ENCODE data around the gene FCER1A. TPM values are rescaled to one million over a fixed set of nuclear protein-coding genes. Genes with fewer than 3 reads are reported as not detected.

FCER1A gene
- total RNA-seq, 4 donors from 2014 or later: 4.7 to 21.4 (median 11.9) TPM; not detected in 1

- H3K4me1 ChIP-seq: no peaks in the 10 kb centered on the region
- no peak overlapping the region for H3K4me3 ChIP-seq
- no peaks in the 10 kb centered on the region for H3K27me3 ChIP-seq
- H3K27ac ChIP-seq: no peak overlapping the region
- no peaks in the 10 kb centered on the region for H3K9me3 ChIP-seq
- 67 to 79% methylated on average over 9 of the region's 9 CpGs for WGBS, 2 donors
- H3K36me3 ChIP-seq: no peaks in the 10 kb centered on the region
- TF ChIP-seq CTCF (IDR thresholded peaks at IDR 0.05): no peak
- no peak for TF ChIP-seq POLR2A (IDR thresholded peaks at IDR 0.05)
- intact Hi-C loops (cut with DNase I): no loop called here
- DNase-seq: no peak
Observed at GRCh38 chr1:159296706-159297375, 5.3 kb upstream of the FCER1A start.

DNA sequence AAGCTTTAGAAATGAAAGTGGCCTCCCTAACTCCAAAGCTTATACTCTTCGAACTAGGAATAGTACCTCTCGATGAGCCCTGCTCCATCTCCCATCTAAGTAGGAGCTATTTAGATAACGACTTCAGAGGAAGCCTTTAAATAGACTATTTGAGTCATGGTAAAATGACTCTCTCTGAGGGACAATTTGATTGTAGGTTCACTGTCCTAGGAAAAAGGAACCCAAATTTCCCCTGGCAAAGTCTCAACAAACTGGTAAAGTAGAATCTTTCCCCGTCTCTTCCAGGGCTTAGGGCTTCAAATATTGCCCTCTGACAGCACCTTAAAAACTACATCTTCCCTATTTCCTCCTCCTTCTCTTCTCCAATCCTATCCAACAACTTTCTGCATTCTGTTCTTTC lies 2.0 kb upstream of the FCER1A start:
- Histone ChIP-seq H3K27ac (no peak overlapping the region), H3K4me3 (no peak overlapping the region), H3K9me3 (no peaks in the 10 kb centered on the region), H3K36me3 (no peaks in the 10 kb centered on the region), H3K4me1 (no peaks in the 10 kb centered on the region), H3K27me3 (no peaks in the 10 kb centered on the region)
- DNase-seq: no peak
- intact Hi-C loops (cut with DNase I): no loop called here
- 62 to 68% methylated on average over 4 of the region's 4 CpGs for WGBS, 2 donors
- no peak for TF ChIP-seq POLR2A (IDR thresholded peaks at IDR 0.05)
- TF ChIP-seq CTCF (IDR thresholded peaks at IDR 0.05): no peak

DNA sequence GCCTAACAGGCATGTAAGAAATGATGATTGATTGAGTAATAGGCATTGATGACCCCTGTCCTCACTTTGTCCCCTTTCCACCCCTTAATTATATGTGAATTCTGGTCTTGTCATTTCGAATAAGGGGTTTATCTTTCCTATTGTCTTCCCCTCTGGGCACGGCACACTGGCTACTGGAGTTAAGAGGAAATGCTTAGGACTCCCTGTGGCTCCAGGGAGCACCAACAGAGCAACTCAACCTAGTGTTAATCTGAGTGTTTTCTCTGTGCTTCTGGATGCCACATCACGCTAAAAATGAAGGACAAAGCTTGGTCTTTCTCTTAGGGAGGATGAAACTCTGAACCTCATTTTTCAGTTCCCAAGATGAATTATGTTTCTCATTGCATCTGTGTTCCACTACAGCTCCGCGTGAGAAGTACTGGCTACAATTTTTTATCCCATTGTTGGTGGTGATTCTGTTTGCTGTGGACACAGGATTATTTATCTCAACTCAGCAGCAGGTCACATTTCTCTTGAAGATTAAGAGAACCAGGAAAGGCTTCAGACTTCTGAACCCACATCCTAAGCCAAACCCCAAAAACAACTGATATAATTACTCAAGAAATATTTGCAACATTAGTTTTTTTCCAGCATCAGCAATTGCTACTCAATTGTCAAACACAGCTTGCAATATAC lies 5.3 kb downstream of the FCER1A start:
- intact Hi-C loops (cut with DNase I): no loop called here
- no peaks in the 10 kb centered on the region for H3K4me1 ChIP-seq
- no peaks in the 10 kb centered on the region for H3K9me3 ChIP-seq
- WGBS, 2 donors: 42 to 50% methylated on average over 5 of the region's 5 CpGs
- no peak overlapping the region for H3K27ac ChIP-seq
- no peak overlapping the region for H3K4me3 ChIP-seq
- no peaks in the 10 kb centered on the region for H3K36me3 ChIP-seq
- DNase-seq: no peak
- peaks cover 0 to 4% (median 0%) of the 10 kb centered on the region in 4 donors for H3K27me3 ChIP-seq
- TF ChIP-seq POLR2A (IDR thresholded peaks at IDR 0.05): no peak
- no peak for TF ChIP-seq CTCF (IDR thresholded peaks at IDR 0.05)

- no peak for DNase-seq
- H3K27ac ChIP-seq: no peak overlapping the region
- H3K4me1 ChIP-seq: no peaks in the 10 kb centered on the region
- intact Hi-C loops (cut with DNase I): no loop called here
- H3K4me3 ChIP-seq: no peak overlapping the region
- H3K27me3 ChIP-seq: peaks cover 0 to 4% (median 0%) of the 10 kb centered on the region in 4 donors
- no peaks in the 10 kb centered on the region for H3K9me3 ChIP-seq
- TF ChIP-seq CTCF (IDR thresholded peaks at IDR 0.05) (no peak), POLR2A (IDR thresholded peaks at IDR 0.05) (no peak)
- no peaks in the 10 kb centered on the region for H3K36me3 ChIP-seq
Observed at GRCh38 chr1:159311679-159312078, 9.5 kb downstream of the FCER1A start.

DNA sequence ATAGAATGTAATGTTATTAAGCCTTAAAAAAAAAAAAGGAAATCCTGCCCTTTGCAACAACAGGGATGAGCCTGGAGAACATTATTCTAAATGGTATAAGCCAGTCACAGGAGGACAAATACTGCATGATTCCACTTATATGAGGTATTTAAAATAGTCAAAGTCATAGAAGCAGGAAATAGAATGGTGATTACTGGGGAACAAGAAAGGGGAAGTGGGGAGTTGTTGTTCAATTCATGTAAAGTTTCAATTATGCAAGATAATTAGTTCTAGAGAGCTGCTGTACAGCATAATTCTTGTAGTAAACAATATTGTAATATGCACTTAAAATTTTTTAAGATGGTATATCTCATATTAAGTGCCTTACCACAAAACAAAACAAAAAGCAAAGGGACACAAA lies 13.2 kb downstream of the FCER1A start:
- no peaks in the 10 kb centered on the region for H3K4me1 ChIP-seq
- no peak for DNase-seq
- TF ChIP-seq POLR2A (IDR thresholded peaks at IDR 0.05) (no peak), CTCF (IDR thresholded peaks at IDR 0.05) (no peak)
- H3K27me3 ChIP-seq: no peaks in the 10 kb centered on the region
- H3K4me3 ChIP-seq: no peak overlapping the region
- intact Hi-C loops (cut with DNase I): no loop called here
- no peaks in the 10 kb centered on the region for H3K36me3 ChIP-seq
- no peaks in the 10 kb centered on the region for H3K9me3 ChIP-seq
- H3K27ac ChIP-seq: no peak overlapping the region
